T-cell (primary cell): ENCODE data around the gene USP5. TPM values are rescaled to one million over a fixed set of nuclear protein-coding genes. Genes with fewer than 3 reads are reported as not detected.
"Not testable (repeated sequence)": the region's sequence is repeated elsewhere in the genome, so short reads cannot be mapped to it uniquely, and the experiment has no call there.

Source experiments
- ATAC-seq, 4 experiments: fragments of 200-7000 bp in 3 of 4; fragments of 150-1000 bp in 1 of 4; cut with Tn5 transposase; replicated peaks in 1 of 4; 1 replicate in 3 of 4; 2 replicates in 1 of 4; pipeline ENCODE4 v1.10.0; 2021; ENCODE audit warnings: moderate library complexity in 3 of 4, mild to moderate bottlenecking in 2 of 4, moderate number of reproducible peaks in 1 of 4
- CTCF ChIA-PET, 2 donors: fragments of 300-600 bp; sonication (Branson Sonifier 250); formaldehyde crosslinking; loops; one replicate each; lab custom pipeline; 2022; ENCODE audit warnings: antibody characterized with exemption in 2 of 2; lab: Charles Lee
- POLR2A ChIA-PET, 2 donors: fragments of 300-600 bp; sonication (Branson Sonifier 250); formaldehyde crosslinking; loops; one replicate each; lab custom pipeline; 2022; ENCODE audit warnings: antibody characterized with exemption in 2 of 2; lab: Charles Lee
- DNase-seq, 35 experiments: peaks; one replicate each; pipeline versions ENCODE4 v3.0.0 to v3.0.0-alpha.2; 2013 to 2023
- H3K27ac ChIP-seq: one replicate; pipeline ENCODE4 v1.5.1; 2013; ENCODE audit warnings: low read length
- H3K27me3 ChIP-seq, 2 experiments: replicated peaks in 1 of 2; 1 replicate in 1 of 2; 2 replicates in 1 of 2; pipeline versions ENCODE4 v1.6.1 to v1.7.0; 2013; ENCODE audit warnings: low read length in 1 of 2, mixed read lengths in 1 of 2; ENCODE audit not compliant: control insufficient read depth in 2 of 2, insufficient read depth in 2 of 2; ENCODE audit errors: extremely low read depth in 1 of 2
- H3K36me3 ChIP-seq, 2 donors: 1 replicate in 1 of 2; 2 replicates in 1 of 2; pipeline versions ENCODE4 v1.6.1 to v1.7.0; 2013; ENCODE audit warnings: low read length in 1 of 2; ENCODE audit not compliant: control insufficient read depth in 2 of 2, insufficient read depth in 1 of 2; ENCODE audit errors: extremely low read depth in 1 of 2
- H3K4me1 ChIP-seq, 2 experiments: 1 replicate in 1 of 2; 2 replicates in 1 of 2; pipeline versions ENCODE4 v1.6.1 to v1.7.0; 2013; ENCODE audit warnings: low read length in 2 of 2, mixed read lengths in 1 of 2; ENCODE audit not compliant: insufficient read depth in 2 of 2, control insufficient read depth in 1 of 2; ENCODE audit errors: extremely low read depth in 1 of 2
- H3K4me3 ChIP-seq, 2 donors: 1 replicate in 1 of 2; 2 replicates in 1 of 2; pipeline versions ENCODE4 v1.5.1 to v1.7.0; 2013; ENCODE audit warnings: mild to moderate bottlenecking in 2 of 2, low read length in 1 of 2, moderate library complexity in 1 of 2; ENCODE audit not compliant: control insufficient read depth in 1 of 2; ENCODE audit errors: extremely low read depth in 1 of 2
- H3K9me3 ChIP-seq: 2 replicates; pipeline ENCODE4 v1.7.0; 2013
- H3K27ac Mint-ChIP-seq, 2 donors: one replicate each; pipeline ENCODE4 v1.8.0; 2020 to 2021; ENCODE audit warnings: mild to moderate bottlenecking in 2 of 2, mixed read lengths in 2 of 2
- H3K27me3 Mint-ChIP-seq, 2 donors: one replicate each; pipeline ENCODE4 v1.8.0; 2021 to 2022; ENCODE audit warnings: mixed read lengths in 2 of 2
- H3K36me3 Mint-ChIP-seq: one replicate; pipeline ENCODE4 v1.8.0; 2021; ENCODE audit warnings: mixed read lengths
- H3K4me1 Mint-ChIP-seq, 3 donors: one replicate each; pipeline ENCODE4 v1.8.0; 2020 to 2022; ENCODE audit warnings: mixed read lengths in 3 of 3, mild to moderate bottlenecking in 1 of 3
- H3K4me3 Mint-ChIP-seq, 3 donors: one replicate each; pipeline ENCODE4 v1.8.0; 2020 to 2022; ENCODE audit warnings: mild to moderate bottlenecking in 3 of 3, mixed read lengths in 3 of 3, moderate library complexity in 3 of 3
- H3K9me3 Mint-ChIP-seq, 3 donors: one replicate each; pipeline ENCODE4 v1.8.0; 2020 to 2022; ENCODE audit warnings: mixed read lengths in 3 of 3
- WGBS: methylation state at CpG from one replicate; pipeline ENCODE4 v1.1.5; 2013; ENCODE audit warnings: missing lambda C conversion rate; ENCODE audit not compliant: insufficient coverage; 5-methylcytosine and 5-hydroxymethylcytosine counted together
- total RNA-seq, 35 experiments: library from RNA in 6 of 35; stranded (reverse) in 6 of 35; fragments of 120-200 nt in 1 of 35; gene quantifications; one replicate each; pipeline versions ENCODE4 v1.2.1 to v1.2.4 and lab custom pipeline; 2013 to 2026

The USP5 gene
- total RNA-seq, 5 donors from 2014 or later (not counting 1 experiment from before 2014, with no cell fraction given) = 64.2 to 95.8 (median 85.8) TPM

GRCh38 chr12:6872073-6873048 is 20.4 kb downstream of the USP5 start:
- Mint-ChIP-seq H3K4me1 (peaks cover 49 to 56% (median 53%) of the 10 kb centered on the region in 3 donors), H3K4me3 (peak overlapping the region; percentile 87 to 93 (median 89)), H3K27me3 (no peaks in the 10 kb centered on the region), H3K27ac (peak overlapping the region; percentile 88 to 90), H3K36me3 (peaks cover 22% of the 10 kb centered on the region), H3K9me3 (no peaks in the 10 kb centered on the region)
- ChIA-PET CTCF (interaction anchor here (0.5 to 4.7 kb wide), 42 partner anchors 10 to 1211 kb away, joined by 3 to 58 read pairs (median 4); partner anchors contain the start of genes LPCAT3 (in 2 of the 2), C12orf57 (in 1 of the 2), C1RL (in 1 of the 2) and CDCA3 (in 1 of the 2)), POLR2A (interaction anchor here (0.5 to 1.8 kb wide), 9 partner anchors 9 to 314 kb away, joined by 3 to 11 read pairs (median 3); partner anchors contain the start of genes C12orf57 (in 1 of the 2), CDCA3 (in 1 of the 2), RNU7-1 (in 1 of the 2) and USP5 (in 1 of the 2))
- peak; percentile 55 to 91 (median 75) for DNase-seq
- H3K27me3 ChIP-seq = no peaks in the 10 kb centered on the region
- H3K9me3 ChIP-seq = no peaks in the 10 kb centered on the region
- WGBS = 2% methylated on average over 38 of the region's 40 CpGs
- peak overlapping the region; percentile 77 to 94 for H3K4me3 ChIP-seq
- H3K36me3 ChIP-seq = peaks cover 0 to 21% of the 10 kb centered on the region in 2 donors
- H3K4me1 ChIP-seq = peaks cover 20 to 61% of the 10 kb centered on the region in 2 experiments
- ATAC-seq = peak; percentile 38 to 46 (median 44)
- peak overlapping the region; percentile 63 for H3K27ac ChIP-seq

GRCh38 chr12:6873094-6874014 is 21.4 kb downstream of the USP5 start, which contains the start of gene SPSB2:
TSS of gene SPSB2 (minus strand) at chr12:6873303. CDS start at chr12:6872901, 402 bp downstream.
- ChIA-PET POLR2A (interaction anchor here (0.5 to 1.8 kb wide), 10 partner anchors 8 to 313 kb away, joined by 3 to 11 read pairs (median 3); partner anchors contain the start of genes C12orf57 (in 1 of the 2), CDCA3 (in 1 of the 2), RNU7-1 (in 1 of the 2) and USP5 (in 1 of the 2)), CTCF (interaction anchor here (0.6 to 4.7 kb wide), 34 partner anchors 9 to 332 kb away, joined by 3 to 58 read pairs (median 4); partner anchors contain the start of genes LPCAT3 (in 2 of the 2), C12orf57 (in 1 of the 2), C1RL (in 1 of the 2) and CDCA3 (in 1 of the 2))
- Histone ChIP-seq H3K9me3 (no peaks in the 10 kb centered on the region), H3K4me3 (peak within 1 kb of the TSS; percentile 77 to 94), H3K27ac (peak within 1 kb of the TSS; percentile 69), H3K36me3 (peaks cover 0 to 21% of the 10 kb centered on the region in 2 donors), H3K4me1 (peaks cover 19 to 56% of the 10 kb centered on the region in 2 experiments), H3K27me3 (no peaks in the 10 kb centered on the region)
- Mint-ChIP-seq H3K9me3 (no peaks in the 10 kb centered on the region), H3K36me3 (peaks cover 23% of the 10 kb centered on the region), H3K27me3 (no peaks in the 10 kb centered on the region), H3K4me1 (peaks cover 46 to 51% (median 48%) of the 10 kb centered on the region in 3 donors), H3K4me3 (peak within 1 kb of the TSS; percentile 87 to 93 (median 89)), H3K27ac (peak within 1 kb of the TSS; percentile 88 to 90)
- under 1% methylated on average over 61 of the region's 66 CpGs for WGBS
- peak; percentile 84 to 92 (median 86) for ATAC-seq
- DNase-seq = peak; percentile 95 to 100 (median 98)

GRCh38 chr12:6874015-6874368 is 22.0 kb downstream of the USP5 start:
- Histone ChIP-seq H3K4me3 (peak overlapping the region; percentile 58 to 85), H3K4me1 (peaks cover 16 to 50% of the 10 kb centered on the region in 2 experiments), H3K36me3 (peaks cover 0 to 21% of the 10 kb centered on the region in 2 donors), H3K27ac (peak overlapping the region; percentile 69)
- not testable (repeated sequence) for H3K27me3 ChIP-seq, H3K9me3 Mint-ChIP-seq, H3K27me3 Mint-ChIP-seq, ATAC-seq, DNase-seq, H3K9me3 ChIP-seq
- Mint-ChIP-seq H3K4me3 (peak overlapping the region; percentile 87 to 93 (median 89)), H3K27ac (peak overlapping the region; percentile 85 to 87), H3K36me3 (peaks cover 20% of the 10 kb centered on the region), H3K4me1 (peaks cover 40 to 45% (median 42%) of the 10 kb centered on the region in 3 donors)
- WGBS = 58% methylated on average over 7 of the region's 9 CpGs
- CTCF ChIA-PET = interaction anchor here in 1 of 2 donors (1.9 to 3.3 kb wide), 3 partner anchors 17 to 144 kb away, joined by 9 to 58 read pairs (median 43); partner anchors contain the start of genes CDCA3, LPCAT3 and USP5
- POLR2A ChIA-PET = interaction anchor here (0.5 to 0.8 kb wide), 3 partner anchors 8 to 107 kb away, joined by 3 to 5 read pairs (median 4); no protein-coding TSS in a partner anchor

- H3K27me3 ChIP-seq, H3K27ac Mint-ChIP-seq, H3K36me3 Mint-ChIP-seq, DNase-seq, H3K4me1 ChIP-seq, H3K9me3 ChIP-seq, ATAC-seq, H3K4me1 Mint-ChIP-seq, H3K4me3 ChIP-seq, H3K27me3 Mint-ChIP-seq, H3K4me3 Mint-ChIP-seq, POLR2A ChIA-PET, H3K9me3 Mint-ChIP-seq, H3K27ac ChIP-seq: not testable (repeated sequence)
- CTCF ChIA-PET = interaction anchor here in 1 of 2 donors (0.6 kb wide), 1 partner anchor 248 kb away, joined by 3 read pairs; no protein-coding TSS in a partner anchor
- WGBS = 100% methylated on average over 6 of the region's 11 CpGs
- H3K36me3 ChIP-seq = peaks cover 4 to 12% of the 10 kb centered on the region in 2 donors
These were observed 27.9 kb downstream of the USP5 start for GRCh38 chr12:6879824-6880223.

GRCh38 chr12:6883252-6883651 is 31.3 kb downstream of the USP5 start:
- DNase-seq (no peak), ATAC-seq (no peak)
- Mint-ChIP-seq H3K4me3 (no peak overlapping the region), H3K36me3 (peaks cover 3% of the 10 kb centered on the region), H3K9me3 (no peaks in the 10 kb centered on the region), H3K27me3 (no peaks in the 10 kb centered on the region), H3K27ac (no peak overlapping the region), H3K4me1 (no peaks in the 10 kb centered on the region)
- ChIA-PET POLR2A (no interaction called here), CTCF (interaction anchor here in 1 of 2 donors (2.0 kb wide), 1 partner anchor 11 kb away, joined by 8 read pairs; the partner anchor contains the start of gene SPSB2)
- H3K36me3 ChIP-seq = peaks cover 4 to 10% of the 10 kb centered on the region in 2 donors
- H3K27me3 ChIP-seq = no peaks in the 10 kb centered on the region
- H3K4me3 ChIP-seq = no peak overlapping the region
- H3K9me3 ChIP-seq = no peaks in the 10 kb centered on the region
- 86% methylated on average over 3 of the region's 5 CpGs for WGBS
- no peaks in the 10 kb centered on the region for H3K4me1 ChIP-seq
- no peak overlapping the region for H3K27ac ChIP-seq
